Panc1 (cell line): ENCODE data around the gene PLEKHA8. TPM values are rescaled to one million over a fixed set of nuclear protein-coding genes. Genes with fewer than 3 reads are reported as not detected.
A peak's percentile ranks its signal among the peaks of the same experiment; 100 is the strongest.

Source experiments
- ATAC-seq: fragments of 200-7000 bp; cut with Tn5 transposase; 2 replicates; pipeline ENCODE4 v1.9.1; 2020; ENCODE audit warnings: mild to moderate bottlenecking, moderate library complexity
- BruUV-seq: library from RNA; stranded (reverse); fragments of 400-500 nt; replicated peaks from 2 replicates; lab custom pipeline; 2021; lab: Mats Ljungman, UMichigan
- CTCF ChIA-PET: fragments of 300-600 bp; sonication (Branson Sonifier 250); formaldehyde crosslinking; loops from one replicate; lab custom pipeline; 2022; ENCODE audit warnings: antibody characterized with exemption; lab: Charles Lee
- POLR2A ChIA-PET: fragments of 300-600 bp; sonication (Branson Sonifier 250); formaldehyde crosslinking; loops from one replicate; lab custom pipeline; 2022; ENCODE audit warnings: antibody characterized with exemption; lab: Charles Lee
- DNase-seq: peaks from one replicate; pipeline ENCODE4 v3.0.0-alpha.2; 2010; ENCODE audit warnings: low read depth, low spot score
- H3K27ac ChIP-seq: 2 replicates; pipeline ENCODE4 v1.5.1; 2011; ENCODE audit warnings: mild to moderate bottlenecking, low read length, inconsistent platforms
- H3K27me3 ChIP-seq: fragments of 200-500 bp; sonication (Bioruptor generic); 2 replicates; pipeline ENCODE4 v1.6.0; 2014; ENCODE audit warnings: low read length, inconsistent platforms; ENCODE audit not compliant: control insufficient read depth, insufficient read depth
- H3K36me3 ChIP-seq: fragments of 200-500 bp; sonication (Bioruptor generic); 2 replicates; pipeline ENCODE4 v1.5.1; 2014; ENCODE audit warnings: inconsistent platforms, mild to moderate bottlenecking, low read length, moderate library complexity; ENCODE audit not compliant: control insufficient read depth, insufficient read depth
- H3K4me1 ChIP-seq: 2 replicates; pipeline ENCODE4 v1.5.1; 2011; ENCODE audit warnings: inconsistent platforms, mild to moderate bottlenecking, low read length, moderate library complexity; ENCODE audit not compliant: control insufficient read depth, insufficient read depth
- H3K4me3 ChIP-seq, 2 experiments: 2 replicates each; pipeline ENCODE4 v1.5.1; 2011 to 2012; ENCODE audit warnings: low read depth in 2 of 2, low read length in 2 of 2, mild to moderate bottlenecking in 2 of 2, inconsistent platforms in 1 of 2, moderate library complexity in 1 of 2
- H3K9me3 ChIP-seq: fragments of 200-500 bp; sonication (Bioruptor generic); 2 replicates; pipeline ENCODE4 v1.5.1; 2014; ENCODE audit warnings: low read depth, mild to moderate bottlenecking, inconsistent platforms, low read length, moderate library complexity; ENCODE audit not compliant: control insufficient read depth, insufficient read depth
- CTCF ChIP-seq: fragments of 450-650 bp; IDR thresholded peaks from 2 replicates; pipeline ENCODE4 v1.5.1; 2017; ENCODE audit warnings: mild to moderate bottlenecking
- POLR2AphosphoS5 ChIP-seq: IDR thresholded peaks from 2 replicates; pipeline ENCODE4 v1.6.1; 2012; ENCODE audit warnings: mild to moderate bottlenecking, low read depth, low read length, moderate library complexity
- SIN3A ChIP-seq: IDR thresholded peaks from 2 replicates; pipeline ENCODE4 v1.6.1; 2012; ENCODE audit warnings: low read depth, mild to moderate bottlenecking, low read length, moderate library complexity, borderline replicate concordance; ENCODE audit not compliant: insufficient read depth
- TCF7L2 ChIP-seq: IDR thresholded peaks from 2 replicates; pipeline ENCODE4 v1.6.1; 2011; ENCODE audit warnings: mild to moderate bottlenecking, low read depth, low read length, inconsistent platforms
- in situ Hi-C: cut with HindIII; loops from 2 replicates; pipeline ENCODE4 v1.10.0; 2016; ENCODE audit warnings: low sequenced_read_pairs, low pct_unique_long_range_greater_than_20kb
- intact Hi-C: fragments of 100-400 bp; cut with micrococcal nuclease; formaldehyde crosslinking; loops from one replicate; pipeline ENCODE4 v1.10.0; 2022; ENCODE audit not compliant: unreplicated experiment
- total RNA-seq: library from RNA; stranded (reverse); gene quantifications from one replicate; pipeline ENCODE4 v1.2.1, GENCODE V29; 2021; ENCODE audit not compliant: unreplicated experiment
- TF ChIP-seq, protein P1 (sequence below), 2 experiments: IDR thresholded peaks; 2 replicates each; pipeline ENCODE4 v1.6.1; 2011 to 2012; ENCODE audit warnings: low read depth in 2 of 2, control low read depth in 1 of 2, low read length in 1 of 2, mild to moderate bottlenecking in 1 of 2, moderate library complexity in 1 of 2; ENCODE audit not compliant: insufficient read depth in 1 of 2

PLEKHA8 gene
- total RNA-seq, 1 experiment from 2014 or later = 20.7 TPM

GRCh38 chr7:29987083-29987482 lies 41.1 kb upstream of the PLEKHA8 start:
- peaks cover 26% of the 10 kb centered on the region for H3K4me1 ChIP-seq
- in situ Hi-C loops (no loop called here), intact Hi-C loops (loop anchor here (5.0 kb wide), 1 partner anchor 75 kb away; no protein-coding TSS in a partner anchor)
- H3K36me3 ChIP-seq = no peaks in the 10 kb centered on the region; the same call in 1 of the 2 replicates
- ChIA-PET POLR2A (interaction anchor here (1.0 kb wide), 1 partner anchor 10 kb away, joined by 4 read pairs; no protein-coding TSS in a partner anchor), CTCF (no interaction called here)
- no TSS peak for BruUV-seq
- DNase-seq (peak; percentile 36), ATAC-seq (no peak)
- H3K27ac ChIP-seq = peak overlapping the region; percentile 92
- TF ChIP-seq, protein P1, sequence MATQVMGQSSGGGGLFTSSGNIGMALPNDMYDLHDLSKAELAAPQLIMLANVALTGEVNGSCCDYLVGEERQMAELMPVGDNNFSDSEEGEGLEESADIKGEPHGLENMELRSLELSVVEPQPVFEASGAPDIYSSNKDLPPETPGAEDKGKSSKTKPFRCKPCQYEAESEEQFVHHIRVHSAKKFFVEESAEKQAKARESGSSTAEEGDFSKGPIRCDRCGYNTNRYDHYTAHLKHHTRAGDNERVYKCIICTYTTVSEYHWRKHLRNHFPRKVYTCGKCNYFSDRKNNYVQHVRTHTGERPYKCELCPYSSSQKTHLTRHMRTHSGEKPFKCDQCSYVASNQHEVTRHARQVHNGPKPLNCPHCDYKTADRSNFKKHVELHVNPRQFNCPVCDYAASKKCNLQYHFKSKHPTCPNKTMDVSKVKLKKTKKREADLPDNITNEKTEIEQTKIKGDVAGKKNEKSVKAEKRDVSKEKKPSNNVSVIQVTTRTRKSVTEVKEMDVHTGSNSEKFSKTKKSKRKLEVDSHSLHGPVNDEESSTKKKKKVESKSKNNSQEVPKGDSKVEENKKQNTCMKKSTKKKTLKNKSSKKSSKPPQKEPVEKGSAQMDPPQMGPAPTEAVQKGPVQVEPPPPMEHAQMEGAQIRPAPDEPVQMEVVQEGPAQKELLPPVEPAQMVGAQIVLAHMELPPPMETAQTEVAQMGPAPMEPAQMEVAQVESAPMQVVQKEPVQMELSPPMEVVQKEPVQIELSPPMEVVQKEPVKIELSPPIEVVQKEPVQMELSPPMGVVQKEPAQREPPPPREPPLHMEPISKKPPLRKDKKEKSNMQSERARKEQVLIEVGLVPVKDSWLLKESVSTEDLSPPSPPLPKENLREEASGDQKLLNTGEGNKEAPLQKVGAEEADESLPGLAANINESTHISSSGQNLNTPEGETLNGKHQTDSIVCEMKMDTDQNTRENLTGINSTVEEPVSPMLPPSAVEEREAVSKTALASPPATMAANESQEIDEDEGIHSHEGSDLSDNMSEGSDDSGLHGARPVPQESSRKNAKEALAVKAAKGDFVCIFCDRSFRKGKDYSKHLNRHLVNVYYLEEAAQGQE (IDR thresholded peaks at IDR 0.05; ENCODE audit: insufficient read depth in 1 of 2, low read depth in 2 of 2, low read length in 1 of 2) = no peak
- no peak for TF ChIP-seq POLR2AphosphoS5
- peak overlapping the region; percentile 79 to 85; a peak in 3 of 4 replicates for H3K4me3 ChIP-seq
- no peaks in the 10 kb centered on the region for H3K27me3 ChIP-seq
- H3K9me3 ChIP-seq = no peaks in the 10 kb centered on the region

- ChIA-PET POLR2A (interaction anchor here (0.6 to 1.1 kb wide), 3 partner anchors 23 to 194 kb away, joined by 3 to 4 read pairs (median 3); no protein-coding TSS in a partner anchor), CTCF (no interaction called here)
- TSS peak; percentile 85 for BruUV-seq
- H3K27ac ChIP-seq = peak overlapping the region; percentile 92
- TF ChIP-seq TCF7L2 (peak; percentile 70; the same call in 1 of the 2 replicates), CTCF (no peak), SIN3A (0 out of 2 replicates have a peak, but pooled peaks have one; percentile 11)
- in situ Hi-C loops (no loop called here), intact Hi-C loops (loop anchor here (5.0 kb wide), 1 partner anchor 74 kb away; no protein-coding TSS in a partner anchor)
- ATAC-seq (peak; percentile 47), DNase-seq (peak; percentile 81)
- H3K9me3 ChIP-seq = peaks cover 1% of the 10 kb centered on the region; the same call in 1 of the 2 replicates
- H3K27me3 ChIP-seq = no peaks in the 10 kb centered on the region
- H3K36me3 ChIP-seq = no peaks in the 10 kb centered on the region; the same call in 1 of the 2 replicates
- H3K4me3 ChIP-seq = peak overlapping the region; percentile 79 to 85
- H3K4me1 ChIP-seq = peaks cover 26% of the 10 kb centered on the region
Observed at GRCh38 chr7:29987811-29988317, 40.3 kb upstream of the PLEKHA8 start.
